ENCODE results near the gene FAM3C. TPM values are rescaled to one million over a fixed set of nuclear protein-coding genes. Genes with fewer than 3 reads are reported as not detected.
"Not testable (repeated sequence)": the region's sequence is repeated elsewhere in the genome, so short reads cannot be mapped to it uniquely, and the experiment has no call there.

FAM3C gene
- total RNA-seq, 1 donor from 2014 or later, result 42.0 TPM

DNA sequence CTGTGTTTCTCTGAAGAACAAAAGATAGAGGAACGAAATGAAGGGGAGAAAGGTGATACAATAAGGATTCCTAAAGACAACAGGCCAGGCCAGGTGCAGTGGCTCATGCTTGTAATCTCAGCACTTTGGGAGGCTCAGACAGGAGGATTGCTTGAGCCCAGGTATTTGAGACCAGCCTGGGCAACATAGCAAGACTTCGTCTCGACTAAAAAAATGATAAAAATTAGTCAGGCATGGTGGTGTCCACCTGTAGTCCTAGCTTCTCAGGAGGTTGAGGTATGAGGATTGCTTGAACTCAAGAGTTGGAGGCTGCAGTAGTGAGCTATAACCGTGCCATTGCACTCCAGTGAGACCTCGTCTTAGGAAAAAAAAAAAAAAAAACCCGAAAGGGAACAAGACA is 41.4 kb upstream of the FAM3C start:
- Mint-ChIP-seq H3K36me3 (ENCODE audit: unreplicated experiment) (no peaks in the 10 kb centered on the region), H3K27me3 (ENCODE audit: unreplicated experiment) (no peaks in the 10 kb centered on the region), H3K4me1 (ENCODE audit: unreplicated experiment) (peaks cover 17% of the 10 kb centered on the region), H3K4me3 (ENCODE audit: unreplicated experiment) (no peak overlapping the region), H3K9me3 (ENCODE audit: unreplicated experiment) (peaks cover 4% of the 10 kb centered on the region), H3K27ac (ENCODE audit: unreplicated experiment) (no peak overlapping the region)
- TF ChIP-seq, protein P1, sequence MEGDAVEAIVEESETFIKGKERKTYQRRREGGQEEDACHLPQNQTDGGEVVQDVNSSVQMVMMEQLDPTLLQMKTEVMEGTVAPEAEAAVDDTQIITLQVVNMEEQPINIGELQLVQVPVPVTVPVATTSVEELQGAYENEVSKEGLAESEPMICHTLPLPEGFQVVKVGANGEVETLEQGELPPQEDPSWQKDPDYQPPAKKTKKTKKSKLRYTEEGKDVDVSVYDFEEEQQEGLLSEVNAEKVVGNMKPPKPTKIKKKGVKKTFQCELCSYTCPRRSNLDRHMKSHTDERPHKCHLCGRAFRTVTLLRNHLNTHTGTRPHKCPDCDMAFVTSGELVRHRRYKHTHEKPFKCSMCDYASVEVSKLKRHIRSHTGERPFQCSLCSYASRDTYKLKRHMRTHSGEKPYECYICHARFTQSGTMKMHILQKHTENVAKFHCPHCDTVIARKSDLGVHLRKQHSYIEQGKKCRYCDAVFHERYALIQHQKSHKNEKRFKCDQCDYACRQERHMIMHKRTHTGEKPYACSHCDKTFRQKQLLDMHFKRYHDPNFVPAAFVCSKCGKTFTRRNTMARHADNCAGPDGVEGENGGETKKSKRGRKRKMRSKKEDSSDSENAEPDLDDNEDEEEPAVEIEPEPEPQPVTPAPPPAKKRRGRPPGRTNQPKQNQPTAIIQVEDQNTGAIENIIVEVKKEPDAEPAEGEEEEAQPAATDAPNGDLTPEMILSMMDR (IDR thresholded peaks at IDR 0.05), result no peak
- DNase-seq (ENCODE audit: extremely low spot score, unreplicated experiment), result no peak

DNA sequence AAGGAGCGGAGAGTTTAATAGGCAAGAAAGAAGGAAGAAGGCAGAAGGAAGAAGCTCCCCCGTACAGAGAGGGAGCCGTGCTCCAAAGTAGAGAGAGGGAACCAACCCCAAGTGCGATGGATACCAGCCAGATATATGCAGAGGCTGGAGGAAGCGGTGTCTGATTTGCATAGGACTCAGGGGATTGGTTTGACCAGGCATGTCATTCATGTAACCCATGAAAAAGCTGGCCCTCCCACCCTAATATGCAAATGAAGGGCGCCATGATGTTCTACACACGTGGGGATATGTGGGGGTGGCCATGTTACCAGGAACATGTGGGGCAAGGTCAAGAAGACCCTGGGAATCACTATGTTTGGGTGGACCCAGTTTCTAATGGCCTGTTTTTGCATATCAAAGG is 40.6 kb upstream of the FAM3C start:
- peaks cover 17% of the 10 kb centered on the region for H3K4me1 Mint-ChIP-seq (ENCODE audit: unreplicated experiment)
- H3K9me3 Mint-ChIP-seq (ENCODE audit: unreplicated experiment), result peaks cover 4% of the 10 kb centered on the region
- H3K36me3 Mint-ChIP-seq (ENCODE audit: unreplicated experiment), result no peaks in the 10 kb centered on the region
- no peak overlapping the region for H3K4me3 Mint-ChIP-seq (ENCODE audit: unreplicated experiment)
- H3K27me3 Mint-ChIP-seq (ENCODE audit: unreplicated experiment), result no peaks in the 10 kb centered on the region
- TF ChIP-seq, protein P1 (IDR thresholded peaks at IDR 0.05), result no peak
- DNase-seq (ENCODE audit: extremely low spot score, unreplicated experiment), result no peak
- no peak overlapping the region for H3K27ac Mint-ChIP-seq (ENCODE audit: unreplicated experiment)

DNA sequence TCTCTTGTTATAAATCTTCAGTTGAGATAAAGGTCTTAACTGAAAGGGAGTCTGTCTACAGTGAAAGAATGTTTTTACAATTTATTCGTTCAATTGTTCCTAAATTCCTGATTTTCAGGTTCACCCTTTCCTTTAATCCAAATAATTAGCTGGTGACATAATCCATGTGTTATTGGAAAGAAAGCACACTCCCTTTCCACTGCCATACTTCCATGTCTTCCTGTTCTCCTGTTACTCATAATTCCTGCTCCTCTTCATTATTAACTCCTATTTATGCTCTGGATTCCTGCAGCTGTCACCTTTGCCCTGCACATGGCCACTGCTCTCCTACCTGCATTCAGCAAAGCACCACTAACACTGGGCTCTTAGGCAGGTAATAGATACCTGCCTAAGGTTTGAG is 40.0 kb upstream of the FAM3C start:
- TF ChIP-seq, protein P1 (IDR thresholded peaks at IDR 0.05), result no peak
- no peaks in the 10 kb centered on the region for H3K36me3 Mint-ChIP-seq (ENCODE audit: unreplicated experiment)
- no peak overlapping the region for H3K27ac Mint-ChIP-seq (ENCODE audit: unreplicated experiment)
- no peak for DNase-seq (ENCODE audit: extremely low spot score, unreplicated experiment)
- no peak overlapping the region for H3K4me3 Mint-ChIP-seq (ENCODE audit: unreplicated experiment)
- H3K9me3 Mint-ChIP-seq (ENCODE audit: unreplicated experiment), result peaks cover 4% of the 10 kb centered on the region
- peaks cover 12% of the 10 kb centered on the region for H3K4me1 Mint-ChIP-seq (ENCODE audit: unreplicated experiment)
- no peaks in the 10 kb centered on the region for H3K27me3 Mint-ChIP-seq (ENCODE audit: unreplicated experiment)

DNA sequence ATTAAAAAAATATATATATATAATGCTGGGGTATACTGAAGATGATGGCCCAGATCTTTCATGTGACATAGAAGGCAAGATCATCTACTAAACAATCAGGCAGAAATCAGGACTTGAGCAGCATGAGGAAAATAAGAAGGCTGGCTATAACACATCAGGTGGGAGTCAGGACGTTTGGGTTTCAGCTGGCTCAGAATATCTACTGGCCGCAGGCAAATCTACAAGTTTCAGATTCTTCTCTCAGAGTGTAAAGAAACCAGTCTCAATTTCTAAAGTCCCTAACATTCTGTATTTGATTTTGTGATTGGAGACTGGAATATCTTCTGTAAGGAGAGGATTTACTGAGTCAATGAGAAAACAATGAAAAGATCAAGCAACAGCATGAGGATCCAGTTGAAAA is 37.7 kb upstream of the FAM3C start:
- Mint-ChIP-seq H3K27ac (ENCODE audit: unreplicated experiment) (no peak overlapping the region), H3K27me3 (ENCODE audit: unreplicated experiment) (no peaks in the 10 kb centered on the region), H3K4me3 (ENCODE audit: unreplicated experiment) (no peak overlapping the region), H3K4me1 (ENCODE audit: unreplicated experiment) (peaks cover 11% of the 10 kb centered on the region), H3K36me3 (ENCODE audit: unreplicated experiment) (no peaks in the 10 kb centered on the region), H3K9me3 (ENCODE audit: unreplicated experiment) (no peaks in the 10 kb centered on the region)
- DNase-seq (ENCODE audit: extremely low spot score, unreplicated experiment), result no peak
- TF ChIP-seq, protein P1 (IDR thresholded peaks at IDR 0.05), result no peak

DNA sequence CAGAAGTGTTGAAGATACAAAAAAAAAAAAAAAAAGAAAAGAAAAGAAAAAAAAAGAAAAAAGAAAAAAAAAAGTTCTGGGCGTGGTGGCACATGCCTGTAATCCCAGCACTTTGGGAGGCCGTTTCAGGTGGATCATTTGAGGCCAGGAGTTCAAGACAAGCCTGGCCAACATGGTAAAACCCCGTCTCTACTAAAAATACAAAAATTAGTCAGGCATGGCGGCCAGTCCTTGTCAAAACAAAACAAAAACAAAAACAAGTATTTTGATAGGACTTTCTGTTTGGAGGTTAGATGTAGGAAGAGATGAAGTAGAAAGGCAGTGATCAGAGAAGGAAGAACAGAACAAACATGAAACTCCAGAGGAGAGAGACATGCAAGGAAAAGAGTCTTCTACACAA is 36.4 kb upstream of the FAM3C start:
- H3K36me3 Mint-ChIP-seq (ENCODE audit: unreplicated experiment); H3K4me3 Mint-ChIP-seq (ENCODE audit: unreplicated experiment); DNase-seq (ENCODE audit: extremely low spot score, unreplicated experiment); H3K27ac Mint-ChIP-seq (ENCODE audit: unreplicated experiment); H3K9me3 Mint-ChIP-seq (ENCODE audit: unreplicated experiment); H3K4me1 Mint-ChIP-seq (ENCODE audit: unreplicated experiment); H3K27me3 Mint-ChIP-seq (ENCODE audit: unreplicated experiment): not testable (repeated sequence)

DNA sequence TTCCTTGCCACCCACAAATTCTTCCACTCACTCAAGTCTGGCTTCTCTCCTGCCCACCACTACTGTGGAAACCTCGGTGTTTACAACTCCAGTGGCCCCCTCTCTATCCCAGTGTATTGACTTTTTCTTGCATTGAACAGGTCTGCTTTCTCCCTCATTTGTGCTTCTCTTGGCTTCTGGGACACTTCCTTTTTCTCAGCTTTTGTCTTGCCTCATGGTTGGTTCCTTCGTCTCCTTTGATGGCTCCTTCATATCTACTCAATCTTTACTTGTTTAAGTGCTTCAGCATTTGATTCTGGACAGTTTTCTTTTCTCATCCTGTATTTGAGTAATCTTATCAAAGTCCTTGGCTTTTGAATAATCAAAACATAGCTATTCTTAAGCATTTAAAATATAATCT is 35.9 kb upstream of the FAM3C start:
- no peak overlapping the region for H3K27ac Mint-ChIP-seq (ENCODE audit: unreplicated experiment)
- TF ChIP-seq, protein P1 (IDR thresholded peaks at IDR 0.05), result no peak
- no peaks in the 10 kb centered on the region for H3K36me3 Mint-ChIP-seq (ENCODE audit: unreplicated experiment)
- DNase-seq (ENCODE audit: extremely low spot score, unreplicated experiment), result no peak
- no peaks in the 10 kb centered on the region for H3K9me3 Mint-ChIP-seq (ENCODE audit: unreplicated experiment)
- no peak overlapping the region for H3K4me3 Mint-ChIP-seq (ENCODE audit: unreplicated experiment)
- no peaks in the 10 kb centered on the region for H3K27me3 Mint-ChIP-seq (ENCODE audit: unreplicated experiment)
- no peaks in the 10 kb centered on the region for H3K4me1 Mint-ChIP-seq (ENCODE audit: unreplicated experiment)
